Common myeloid progenitor, CD34-positive (primary cell): ENCODE results near the gene MPI.

Experiments
- CTCF ChIA-PET: fragments of 350-600 bp; sonication (Branson Sonifier 250); formaldehyde crosslinking; loops from one replicate; lab custom pipeline; 2021; ENCODE audit warnings: antibody characterized with exemption; lab: Charles Lee
- POLR2A ChIA-PET: fragments of 350-600 bp; sonication (Branson Sonifier 250); formaldehyde crosslinking; loops from one replicate; lab custom pipeline; 2021; ENCODE audit warnings: antibody characterized with exemption; lab: Charles Lee
- DNase-seq, 3 donors: peaks; one replicate each; pipeline versions ENCODE4 v3.0.0 to v3.0.0-alpha.2; 2013
- H3K27ac ChIP-seq, 2 experiments: 1 replicate in 1 of 2; 2 replicates in 1 of 2; pipeline ENCODE4 v1.7.0; 2013; ENCODE audit warnings: inconsistent platforms in 2 of 2, low read length in 2 of 2, mild to moderate bottlenecking in 2 of 2, low read depth in 1 of 2, moderate library complexity in 1 of 2; ENCODE audit not compliant: severe bottlenecking in 2 of 2, insufficient read depth in 1 of 2, poor library complexity in 1 of 2
- H3K27me3 ChIP-seq, 5 experiments: replicated peaks in 2 of 5; 1 replicate in 3 of 5; 2 replicates in 2 of 5; pipeline versions ENCODE4 v1.6.1 to v1.7.0; 2013; ENCODE audit warnings: low read length in 4 of 5, mild to moderate bottlenecking in 2 of 5, moderate library complexity in 2 of 5, inconsistent platforms in 1 of 5; ENCODE audit not compliant: insufficient read depth in 5 of 5, control insufficient read depth in 4 of 5
- H3K36me3 ChIP-seq, 4 experiments: 1 replicate in 2 of 4; 2 replicates in 2 of 4; pipeline versions ENCODE4 v1.6.1 to v1.7.0; 2013; ENCODE audit warnings: low read length in 3 of 4, control low read depth in 1 of 4, mild to moderate bottlenecking in 1 of 4; ENCODE audit not compliant: control insufficient read depth in 4 of 4, insufficient read depth in 4 of 4
- H3K4me1 ChIP-seq, 4 experiments: 1 replicate in 3 of 4; 2 replicates in 1 of 4; pipeline versions ENCODE4 v1.6.1 to v1.7.1; 2013; ENCODE audit warnings: low read length in 3 of 4, mild to moderate bottlenecking in 3 of 4, control low read depth in 1 of 4, inconsistent platforms in 1 of 4, moderate library complexity in 1 of 4; ENCODE audit not compliant: control insufficient read depth in 4 of 4, insufficient read depth in 4 of 4; ENCODE audit errors: control extremely low read depth in 1 of 4
- H3K4me3 ChIP-seq, 7 experiments: 1 replicate in 4 of 7; 2 replicates in 3 of 7; pipeline versions ENCODE4 v1.5.1 to v1.7.0; 2013; ENCODE audit warnings: mild to moderate bottlenecking in 7 of 7, low read length in 6 of 7, moderate library complexity in 6 of 7, inconsistent platforms in 2 of 7, low read depth in 2 of 7, control low read depth in 1 of 7; ENCODE audit not compliant: insufficient read depth in 4 of 7, control insufficient read depth in 1 of 7; ENCODE audit errors: extremely low read depth in 1 of 7
- H3K9me3 ChIP-seq, 5 experiments: 1 replicate in 4 of 5; 2 replicates in 1 of 5; pipeline versions ENCODE4 v1.6.1 to v1.7.1; 2013; ENCODE audit warnings: low read length in 4 of 5, mild to moderate bottlenecking in 2 of 5, inconsistent platforms in 1 of 5, low read depth in 1 of 5, moderate library complexity in 1 of 5; ENCODE audit not compliant: control insufficient read depth in 4 of 5, insufficient read depth in 2 of 5; ENCODE audit errors: control extremely low read depth in 1 of 5
- WGBS: methylation state at CpG from one replicate; pipeline ENCODE4 v1.1.5; 2013; ENCODE audit not compliant: insufficient coverage; 5-methylcytosine and 5-hydroxymethylcytosine counted together

The MPI gene

GRCh38 chr15:74858369-74858740 lies 31.5 kb upstream of the MPI start:
- Histone ChIP-seq H3K27me3 (no peaks in the 10 kb centered on the region), H3K4me3 (no peak overlapping the region), H3K9me3 (no peaks in the 10 kb centered on the region), H3K36me3 (peaks cover 2 to 42% (median 16%) of the 10 kb centered on the region in 4 experiments), H3K4me1 (peaks cover 2 to 43% (median 39%) of the 10 kb centered on the region in 4 experiments), H3K27ac (no peak overlapping the region)
- 89% methylated on average over 3 of the region's 4 CpGs for WGBS
- ChIA-PET POLR2A (interaction anchor here (0.6 to 1.9 kb wide), 4 partner anchors 10 to 18 kb away, joined by 3 to 13 read pairs (median 8); partner anchors contain the start of gene SCAMP2), CTCF (interaction anchor here (0.6 to 8.9 kb wide), 10 partner anchors 8 to 65 kb away, joined by 3 to 58 read pairs (median 6); partner anchors contain the start of gene ULK3)
- DNase-seq = no peak

- H3K4me1 ChIP-seq = peaks cover 19 to 67% (median 62%) of the 10 kb centered on the region in 4 experiments
- WGBS = 77% methylated on average over 10 of the region's 11 CpGs
- CTCF ChIA-PET = interaction anchor here (1.1 to 2.8 kb wide), 2 partner anchors 16 to 39 kb away, joined by 3 to 17 read pairs; no protein-coding TSS in a partner anchor
Measured at GRCh38 chr15:74863239-74864056, 26.4 kb upstream of the MPI start.

GRCh38 chr15:74864296-74864695 lies 25.5 kb upstream of the MPI start:
- Histone ChIP-seq H3K27ac (no peak overlapping the region), H3K4me3 (no peak overlapping the region), H3K36me3 (peaks cover 0 to 18% (median 4%) of the 10 kb centered on the region in 4 experiments), H3K27me3 (no peaks in the 10 kb centered on the region), H3K4me1 (peaks cover 27 to 68% (median 63%) of the 10 kb centered on the region in 4 experiments), H3K9me3 (no peaks in the 10 kb centered on the region)
- 88% methylated on average over 2 of the region's 6 CpGs for WGBS
- no peak for DNase-seq
- POLR2A ChIA-PET = interaction anchor here (0.6 kb wide), 1 partner anchor 93 kb away, joined by 3 read pairs; no protein-coding TSS in a partner anchor
- CTCF ChIA-PET = interaction anchor here (1.1 to 2.8 kb wide), 3 partner anchors 17 to 38 kb away, joined by 3 to 17 read pairs (median 3); no protein-coding TSS in a partner anchor

More at GRCh38 chr15:74863239-74864056, 26.4 kb upstream of the MPI start:
- POLR2A ChIA-PET = interaction anchor here (0.6 kb wide), 2 partner anchors 84 to 94 kb away, joined by 3 read pairs; no protein-coding TSS in a partner anchor
- Histone ChIP-seq H3K4me3 (peak overlapping the region in 2 of 7 experiments; percentile 7 to 13), H3K27me3 (no peaks in the 10 kb centered on the region), H3K9me3 (no peaks in the 10 kb centered on the region), H3K27ac (peak overlapping the region in 1 of 2 experiments; percentile 40), H3K36me3 (peaks cover 0 to 24% (median 4%) of the 10 kb centered on the region in 4 experiments)
- peak in 2 of 3 donors; percentile 31 to 45 for DNase-seq

- WGBS = 67% methylated on average over 2 of the region's 2 CpGs
- Histone ChIP-seq H3K9me3 (no peaks in the 10 kb centered on the region), H3K27ac (no peak overlapping the region), H3K36me3 (peaks cover 0 to 17% (median 4%) of the 10 kb centered on the region in 4 experiments), H3K27me3 (no peaks in the 10 kb centered on the region), H3K4me3 (no peak overlapping the region), H3K4me1 (peaks cover 32 to 71% (median 63%) of the 10 kb centered on the region in 4 experiments)
- DNase-seq = no peak
- ChIA-PET POLR2A (no interaction called here), CTCF (interaction anchor here (1.5 to 2.8 kb wide), 2 partner anchors 21 to 37 kb away, joined by 3 to 17 read pairs; no protein-coding TSS in a partner anchor)
Measured at GRCh38 chr15:74865316-74865715, 24.5 kb upstream of the MPI start.

- CTCF ChIA-PET = interaction anchor here (0.7 to 6.6 kb wide), 3 partner anchors 8 to 35 kb away, joined by 3 to 67 read pairs (median 3); no protein-coding TSS in a partner anchor
- Histone ChIP-seq H3K27ac (peak overlapping the region in 1 of 2 experiments; percentile 9), H3K4me1 (peaks cover 39 to 78% (median 71%) of the 10 kb centered on the region in 4 experiments), H3K9me3 (no peaks in the 10 kb centered on the region), H3K4me3 (no peak overlapping the region), H3K36me3 (peaks cover 0 to 16% (median 4%) of the 10 kb centered on the region in 4 experiments), H3K27me3 (no peaks in the 10 kb centered on the region)
- POLR2A ChIA-PET = no interaction called here
- 96% methylated on average over 6 of the region's 6 CpGs for WGBS
- peak in 1 of 3 donors; percentile 32 for DNase-seq
Measured at GRCh38 chr15:74866090-74866489, 23.8 kb upstream of the MPI start.

GRCh38 chr15:74867466-74868038 lies 22.3 kb upstream of the MPI start:
- Histone ChIP-seq H3K9me3 (no peaks in the 10 kb centered on the region), H3K4me1 (peaks cover 40 to 93% (median 85%) of the 10 kb centered on the region in 4 experiments), H3K27me3 (no peaks in the 10 kb centered on the region), H3K4me3 (peak overlapping the region in 5 of 7 experiments; percentile 9 to 64 (median 43)), H3K27ac (peak overlapping the region; percentile 33 to 98), H3K36me3 (peaks cover 0 to 12% (median 3%) of the 10 kb centered on the region in 4 experiments)
- ChIA-PET POLR2A (interaction anchor here (0.5 to 4.1 kb wide), 5 partner anchors 9 to 90 kb away, joined by 3 to 23 read pairs (median 3); partner anchors contain the start of gene ULK3), CTCF (interaction anchor here (0.8 to 6.6 kb wide), 5 partner anchors 8 to 34 kb away, joined by 3 to 67 read pairs (median 9); no protein-coding TSS in a partner anchor)
- peak in 2 of 3 donors; percentile 52 to 73 for DNase-seq
- no CpG with 5 or more reads among the region's 1 CpG for WGBS
